Thymus (tissue), 11 donors: Measurements from ENCODE around the gene ZMIZ1. TPM values are rescaled to one million over a fixed set of nuclear protein-coding genes. Genes with fewer than 3 reads are reported as not detected.

Experiments used
- DNase-seq, 9 donors: peaks; one replicate each; pipeline ENCODE4 v3.0.0-alpha.2; 2013; ENCODE audit warnings: low spot score in 9 of 9, low read depth in 6 of 9, missing footprints in 1 of 9
- H3K27ac ChIP-seq, 2 donors: one replicate each; pipeline ENCODE4 v1.5.1; 2013; ENCODE audit warnings: control low read depth in 1 of 2, low read depth in 1 of 2, low read length in 1 of 2, mild to moderate bottlenecking in 1 of 2, moderate library complexity in 1 of 2
- H3K27me3 ChIP-seq, 2 donors: one replicate each; pipeline ENCODE4 v1.5.1; 2013; ENCODE audit warnings: low read length in 1 of 2; ENCODE audit not compliant: control insufficient read depth in 2 of 2, insufficient read depth in 1 of 2
- H3K36me3 ChIP-seq, 2 donors: one replicate each; pipeline ENCODE4 v1.5.1; 2013; ENCODE audit warnings: low read length in 1 of 2, mild to moderate bottlenecking in 1 of 2, moderate library complexity in 1 of 2; ENCODE audit not compliant: control insufficient read depth in 2 of 2, insufficient read depth in 2 of 2
- H3K4me1 ChIP-seq, 2 donors: one replicate each; pipeline ENCODE4 v1.5.1; 2013; ENCODE audit warnings: low read length in 2 of 2; ENCODE audit not compliant: control insufficient read depth in 2 of 2, insufficient read depth in 2 of 2
- H3K4me3 ChIP-seq, 2 donors: one replicate each; pipeline ENCODE4 v1.5.1; 2013; ENCODE audit warnings: low read length in 2 of 2, control low read depth in 1 of 2, mild to moderate bottlenecking in 1 of 2
- H3K9me3 ChIP-seq, 2 donors: one replicate each; pipeline ENCODE4 v1.5.1; 2013; ENCODE audit warnings: low read length in 1 of 2, mild to moderate bottlenecking in 1 of 2; ENCODE audit not compliant: control insufficient read depth in 2 of 2, insufficient read depth in 1 of 2
- whole genome bisulfite sequencing: extraction: QIAGEN DNeasy Blood & Tissue Kit; methylation state at CpG from one replicate; pipeline ENCODE4 v1.1.7; 2013; 5-methylcytosine and 5-hydroxymethylcytosine counted together
- polyA plus RNA-seq: library from polyadenylated mRNA; stranded (reverse); fragments of 200-250 nt; gene quantifications from one replicate; pipeline ENCODE4 v1.2.3, GENCODE V29; 2013
- total RNA-seq: library from RNA; stranded (reverse); fragments of 120-200 nt; gene quantifications from one replicate; pipeline ENCODE4 v1.2.4, GENCODE V29; 2013
- donor health status: healthy.

ZMIZ1 gene
- total and polyA plus RNA-seq, 2 donors = 7.4 to 14.2 TPM

DNA sequence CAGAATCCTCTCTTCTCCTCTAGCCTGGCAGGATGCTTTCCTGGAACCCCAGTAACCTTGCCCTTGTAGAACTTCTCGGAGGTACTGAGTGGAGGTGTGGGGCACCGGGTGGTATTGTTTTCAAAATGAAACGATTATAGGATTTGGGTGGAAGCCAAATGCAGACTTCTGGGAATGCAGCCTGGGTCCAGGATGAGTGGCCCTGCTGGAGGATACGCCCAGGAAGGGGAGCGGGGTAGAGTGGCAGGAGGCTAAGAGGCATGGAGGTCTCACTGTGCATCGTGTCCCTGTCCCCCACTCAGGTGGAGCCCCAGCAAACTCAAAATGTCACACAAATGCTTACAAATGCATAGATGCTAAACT is 169.4 kb downstream of the ZMIZ1 start:
- Histone ChIP-seq H3K4me1 (peaks cover 5 to 33% of the 10 kb centered on the region in 2 donors), H3K27me3 (peaks cover 0 to 20% of the 10 kb centered on the region in 2 donors), H3K9me3 (no peaks in the 10 kb centered on the region), H3K4me3 (no peak overlapping the region), H3K36me3 (peaks cover 7 to 15% of the 10 kb centered on the region in 2 donors), H3K27ac (no peak overlapping the region)
- DNase-seq = no peak
- WGBS = 90% methylated on average over 6 of the region's 6 CpGs

- 95% methylated on average over 2 of the region's 2 CpGs for WGBS
- Histone ChIP-seq H3K4me3 (no peak overlapping the region), H3K9me3 (no peaks in the 10 kb centered on the region), H3K27ac (no peak overlapping the region), H3K36me3 (peaks cover 7 to 15% of the 10 kb centered on the region in 2 donors), H3K4me1 (peaks cover 6 to 33% of the 10 kb centered on the region in 2 donors), H3K27me3 (peaks cover 0 to 20% of the 10 kb centered on the region in 2 donors)
- DNase-seq = no peak
Measured at GRCh38 chr10:79238606-79239005, 169.8 kb downstream of the ZMIZ1 start.

- WGBS = 98% methylated on average over 10 of the region's 10 CpGs
- Histone ChIP-seq H3K27ac (no peak overlapping the region), H3K9me3 (no peaks in the 10 kb centered on the region), H3K27me3 (peaks cover 0 to 24% of the 10 kb centered on the region in 2 donors), H3K4me3 (no peak overlapping the region), H3K4me1 (peaks cover 13 to 40% of the 10 kb centered on the region in 2 donors), H3K36me3 (peaks cover 7 to 10% of the 10 kb centered on the region in 2 donors)
- DNase-seq = no peak
Measured at GRCh38 chr10:79239275-79239779, 170.6 kb downstream of the ZMIZ1 start.

GRCh38 chr10:79239924-79240581 is 171.3 kb downstream of the ZMIZ1 start:
- H3K4me3 ChIP-seq = no peak overlapping the region
- H3K27me3 ChIP-seq = peaks cover 0 to 24% of the 10 kb centered on the region in 2 donors
- peaks cover 5 to 10% of the 10 kb centered on the region in 2 donors for H3K36me3 ChIP-seq
- DNase-seq = no peak
- WGBS = 94% methylated on average over 29 of the region's 29 CpGs
- peaks cover 20 to 47% of the 10 kb centered on the region in 2 donors for H3K4me1 ChIP-seq
- no peak overlapping the region for H3K27ac ChIP-seq
- no peaks in the 10 kb centered on the region for H3K9me3 ChIP-seq

- WGBS = 41% methylated on average over 5 of the region's 5 CpGs
- Histone ChIP-seq H3K36me3 (peaks cover 4 to 5% of the 10 kb centered on the region in 2 donors), H3K27ac (peak overlapping the region in 1 of 2 donors; percentile 3), H3K9me3 (no peaks in the 10 kb centered on the region), H3K27me3 (peaks cover 0 to 24% of the 10 kb centered on the region in 2 donors), H3K4me1 (peaks cover 27 to 59% of the 10 kb centered on the region in 2 donors), H3K4me3 (peak overlapping the region in 1 of 2 donors; percentile 53)
- no peak for DNase-seq
Measured at GRCh38 chr10:79241629-79241989, 172.8 kb downstream of the ZMIZ1 start.

DNA sequence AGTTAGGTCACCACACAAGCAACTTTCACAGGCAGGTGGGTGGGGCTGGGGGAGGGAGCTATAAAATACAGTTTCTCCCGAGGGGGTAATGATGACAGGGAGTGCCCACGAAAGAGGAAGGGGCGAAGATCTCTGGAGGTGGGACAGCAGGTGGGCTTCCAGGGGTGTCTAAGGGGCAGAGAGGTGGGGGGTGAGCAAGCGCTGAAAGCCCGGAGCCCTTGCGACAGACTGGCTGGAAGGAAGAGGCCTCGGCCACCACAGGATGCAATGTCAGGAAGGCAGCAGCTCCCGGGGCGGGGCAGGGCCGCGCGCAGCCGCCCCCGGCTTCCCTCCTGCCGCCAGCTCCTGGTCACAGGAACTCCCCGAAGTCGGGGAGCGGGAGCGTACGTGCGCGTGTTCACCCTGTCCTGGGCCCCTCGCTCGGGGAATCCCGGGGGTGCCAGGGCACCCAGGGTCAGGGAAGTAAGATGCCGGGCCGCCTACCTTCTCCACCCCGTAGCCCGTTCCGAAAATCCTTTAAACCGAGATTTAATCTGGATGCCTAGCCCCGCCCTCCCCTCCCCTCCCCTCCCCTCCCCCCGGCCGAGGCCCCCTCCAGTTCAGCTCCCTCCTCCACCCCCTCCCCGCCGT is 173.3 kb downstream of the ZMIZ1 start:
- under 1% methylated on average over 36 of the region's 36 CpGs for WGBS
- peak overlapping the region; percentile 69 to 80 for H3K27ac ChIP-seq
- peaks cover 0 to 24% of the 10 kb centered on the region in 2 donors for H3K27me3 ChIP-seq
- peaks cover 28 to 64% of the 10 kb centered on the region in 2 donors for H3K4me1 ChIP-seq
- H3K9me3 ChIP-seq = no peaks in the 10 kb centered on the region
- H3K36me3 ChIP-seq = peaks cover 0 to 2% of the 10 kb centered on the region in 2 donors
- H3K4me3 ChIP-seq = peak overlapping the region; percentile 53 to 68
- DNase-seq = peak in 3 of 9 donors; percentile 29 to 54 (median 39)

GRCh38 chr10:79242620-79243152 is 173.9 kb downstream of the ZMIZ1 start:
- no peaks in the 10 kb centered on the region for H3K36me3 ChIP-seq
- WGBS = under 1% methylated on average over 60 of the region's 60 CpGs
- H3K27me3 ChIP-seq = peaks cover 0 to 24% of the 10 kb centered on the region in 2 donors
- H3K27ac ChIP-seq = peak overlapping the region; percentile 69 to 85
- no peaks in the 10 kb centered on the region for H3K9me3 ChIP-seq
- H3K4me3 ChIP-seq = peak overlapping the region; percentile 53 to 68
- peaks cover 28 to 65% of the 10 kb centered on the region in 2 donors for H3K4me1 ChIP-seq
- peak in 3 of 9 donors; percentile 52 to 67 (median 52) for DNase-seq

GRCh38 chr10:79243181-79244067 is 174.7 kb downstream of the ZMIZ1 start:
- Histone ChIP-seq H3K4me1 (peaks cover 35 to 67% of the 10 kb centered on the region in 2 donors), H3K27ac (peak overlapping the region; percentile 55 to 85), H3K4me3 (peak overlapping the region; percentile 45 to 68), H3K9me3 (no peaks in the 10 kb centered on the region), H3K36me3 (no peaks in the 10 kb centered on the region), H3K27me3 (peaks cover 0 to 24% of the 10 kb centered on the region in 2 donors)
- WGBS = 4% methylated on average over 120 of the region's 120 CpGs
- peak in 7 of 9 donors; percentile 37 to 82 (median 51) for DNase-seq
